ENCODE measurements around the gene P2RY12. TPM values are rescaled to one million over a fixed set of nuclear protein-coding genes. Genes with fewer than 3 reads are reported as not detected.

P2RY12 gene
- total and polyA plus RNA-seq, 10 of the 15 experiments (the other 5 are each of a cell fraction or from before 2014, with no cell fraction given) = 0.27 to 1.0 (median 0.66) TPM; not detected in 2

DNA sequence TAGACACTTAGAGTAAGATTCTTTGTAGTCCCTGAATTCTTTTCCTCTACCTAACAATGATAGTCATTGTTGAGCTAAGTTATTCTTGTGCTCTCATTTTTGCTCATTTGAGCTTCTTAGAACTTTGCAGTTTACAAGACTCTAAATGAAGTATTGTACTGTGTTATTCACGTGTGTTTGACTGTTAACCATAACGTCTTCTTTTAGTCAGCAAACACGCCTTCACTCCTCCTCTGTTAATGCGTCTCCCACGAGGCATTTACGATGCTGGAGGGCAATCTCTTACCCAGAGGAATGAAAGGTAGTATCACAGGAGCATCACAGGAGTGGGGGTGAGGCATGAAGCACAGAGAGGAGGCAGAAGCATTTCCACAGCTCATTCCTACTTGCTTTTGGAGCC, 91.4 kb downstream of the P2RY12 start:
- POLR2A ChIA-PET = no interaction called here
- intact Hi-C loops (cut with micrococcal nuclease; ENCODE audit: unreplicated experiment) (loop anchor here (5.0 kb wide), 2 partner anchors 544 to 624 kb away; no protein-coding TSS in a partner anchor), in situ Hi-C loops (cut with MboI) (no loop called here)
- Histone ChIP-seq H3K4me1 (ENCODE audit: control insufficient read depth, insufficient read depth, low read length) (no peaks in the 10 kb centered on the region), H3K79me2 (ENCODE audit: control insufficient read depth, insufficient read depth, low read length) (no peaks in the 10 kb centered on the region), H3K27me3 (replicated peaks in 1 of 2; ENCODE audit: control insufficient read depth in 2 of 2, insufficient read depth in 2 of 2, low read length in 1 of 2) (peaks cover 0 to 2% of the 10 kb centered on the region in 2 experiments; a peak in 2 of 4 replicates), H3K36me3 (ENCODE audit: control insufficient read depth in 2 of 2, insufficient read depth in 2 of 2, low read length in 1 of 2) (no peaks in the 10 kb centered on the region), H2AFZ (ENCODE audit: control insufficient read depth, low read depth, low read length) (no peak overlapping the region), H3K27ac (ENCODE audit: control insufficient read depth, insufficient read depth) (no peak overlapping the region), H3K9ac (ENCODE audit: control insufficient read depth, insufficient read depth, low read length) (no peak overlapping the region), H4K20me1 (ENCODE audit: control insufficient read depth, insufficient read depth) (no peaks in the 10 kb centered on the region), H3K4me2 (ENCODE audit: control insufficient read depth, insufficient read depth) (no peak overlapping the region), H3K4me3 (no peak overlapping the region), H3K9me3 (replicated peaks; ENCODE audit: control insufficient read depth, insufficient read depth, low read length) (no peaks in the 10 kb centered on the region)
- BruUV-seq (replicated peaks) = no TSS peak
- FAIRE-seq (no peak), DNase-seq (ENCODE audit: low read depth, low spot score) (no peak), ATAC-seq (peak; percentile 53)
- SMC1A ChIA-PET (ENCODE audit: uncharacterized antibody, unreplicated experiment) = interaction anchor here (0.6 to 1.9 kb wide), 5 partner anchors 11 to 555 kb away, joined by 3 to 10 read pairs (median 3); no protein-coding TSS in a partner anchor
- 1% methylated on average over 6 of the region's 6 CpGs for WGBS (ENCODE audit: insufficient coverage, insufficient replicate concordance, low lambda C conversion rate, missing lambda C conversion rate)
- TF ChIP-seq CHD2 (IDR thresholded peaks at IDR 0.05; ENCODE audit: borderline replicate concordance, low read depth, low read length) (no peak), NFIC (IDR thresholded peaks at IDR 0.05; ENCODE audit: low read depth, low read length) (no peak), STAT1 (conservative IDR thresholded peaks at IDR 0.05) (no peak), CREB1 (IDR thresholded peaks at IDR 0.05; ENCODE audit: low read depth) (no peak), JUNB (IDR thresholded peaks at IDR 0.05) (no peak), CBX5 (IDR thresholded peaks at IDR 0.05; ENCODE audit: low read depth) (no peak), HCFC1 (IDR thresholded peaks at IDR 0.05; ENCODE audit: low read length) (no peak), NR2F1 (conservative IDR thresholded peaks at IDR 0.05) (no peak), POLR2A (IDR thresholded peaks at IDR 0.05; ENCODE audit: low read depth, low read length) (no peak), SMAD1 (IDR thresholded peaks at IDR 0.05; ENCODE audit: low read depth, partially characterized antibody) (no peak), PAX8 (IDR thresholded peaks at IDR 0.05) (no peak), SMARCA5 (IDR thresholded peaks at IDR 0.05) (no peak), DPF2 (IDR thresholded peaks at IDR 0.05) (no peak), NRF1 (conservative IDR thresholded peaks at IDR 0.05; ENCODE audit: low read depth, low read length) (no peak)
- TF ChIP-seq, protein P1, sequence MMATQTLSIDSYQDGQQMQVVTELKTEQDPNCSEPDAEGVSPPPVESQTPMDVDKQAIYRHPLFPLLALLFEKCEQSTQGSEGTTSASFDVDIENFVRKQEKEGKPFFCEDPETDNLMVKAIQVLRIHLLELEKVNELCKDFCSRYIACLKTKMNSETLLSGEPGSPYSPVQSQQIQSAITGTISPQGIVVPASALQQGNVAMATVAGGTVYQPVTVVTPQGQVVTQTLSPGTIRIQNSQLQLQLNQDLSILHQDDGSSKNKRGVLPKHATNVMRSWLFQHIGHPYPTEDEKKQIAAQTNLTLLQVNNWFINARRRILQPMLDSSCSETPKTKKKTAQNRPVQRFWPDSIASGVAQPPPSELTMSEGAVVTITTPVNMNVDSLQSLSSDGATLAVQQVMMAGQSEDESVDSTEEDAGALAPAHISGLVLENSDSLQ (IDR thresholded peaks at IDR 0.05) = no peak
- TF ChIP-seq, protein P2, sequence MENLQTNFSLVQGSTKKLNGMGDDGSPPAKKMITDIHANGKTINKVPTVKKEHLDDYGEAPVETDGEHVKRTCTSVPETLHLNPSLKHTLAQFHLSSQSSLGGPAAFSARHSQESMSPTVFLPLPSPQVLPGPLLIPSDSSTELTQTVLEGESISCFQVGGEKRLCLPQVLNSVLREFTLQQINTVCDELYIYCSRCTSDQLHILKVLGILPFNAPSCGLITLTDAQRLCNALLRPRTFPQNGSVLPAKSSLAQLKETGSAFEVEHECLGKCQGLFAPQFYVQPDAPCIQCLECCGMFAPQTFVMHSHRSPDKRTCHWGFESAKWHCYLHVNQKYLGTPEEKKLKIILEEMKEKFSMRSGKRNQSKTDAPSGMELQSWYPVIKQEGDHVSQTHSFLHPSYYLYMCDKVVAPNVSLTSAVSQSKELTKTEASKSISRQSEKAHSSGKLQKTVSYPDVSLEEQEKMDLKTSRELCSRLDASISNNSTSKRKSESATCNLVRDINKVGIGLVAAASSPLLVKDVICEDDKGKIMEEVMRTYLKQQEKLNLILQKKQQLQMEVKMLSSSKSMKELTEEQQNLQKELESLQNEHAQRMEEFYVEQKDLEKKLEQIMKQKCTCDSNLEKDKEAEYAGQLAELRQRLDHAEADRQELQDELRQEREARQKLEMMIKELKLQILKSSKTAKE (IDR thresholded peaks at IDR 0.05; ENCODE audit: low read depth, poor library complexity, severe bottlenecking) = no peak
- CTCF ChIA-PET = interaction anchor here (0.7 to 2.7 kb wide), 8 partner anchors 15 to 137 kb away, joined by 3 to 10 read pairs (median 4); partner anchors contain the start of gene P2RY14
- RAD21 ChIA-PET (ENCODE audit: unreplicated experiment) = interaction anchor here (0.9 to 1.5 kb wide), 3 partner anchors 66 to 546 kb away, joined by 3 read pairs; no protein-coding TSS in a partner anchor
